HG02973 (cell line): ENCODE results near the gene DENND5B.
"Not testable (repeated sequence)": the region's sequence is repeated elsewhere in the genome, so short reads cannot be mapped to it uniquely, and the experiment has no call there.

Experiments used
- ATAC-seq: cut with Tn5 transposase; IDR thresholded peaks from one replicate; pipeline ENCODE4 v1.9.1; 2021; ENCODE audit warnings: moderate library complexity; ENCODE audit not compliant: unreplicated experiment

The DENND5B gene

DNA sequence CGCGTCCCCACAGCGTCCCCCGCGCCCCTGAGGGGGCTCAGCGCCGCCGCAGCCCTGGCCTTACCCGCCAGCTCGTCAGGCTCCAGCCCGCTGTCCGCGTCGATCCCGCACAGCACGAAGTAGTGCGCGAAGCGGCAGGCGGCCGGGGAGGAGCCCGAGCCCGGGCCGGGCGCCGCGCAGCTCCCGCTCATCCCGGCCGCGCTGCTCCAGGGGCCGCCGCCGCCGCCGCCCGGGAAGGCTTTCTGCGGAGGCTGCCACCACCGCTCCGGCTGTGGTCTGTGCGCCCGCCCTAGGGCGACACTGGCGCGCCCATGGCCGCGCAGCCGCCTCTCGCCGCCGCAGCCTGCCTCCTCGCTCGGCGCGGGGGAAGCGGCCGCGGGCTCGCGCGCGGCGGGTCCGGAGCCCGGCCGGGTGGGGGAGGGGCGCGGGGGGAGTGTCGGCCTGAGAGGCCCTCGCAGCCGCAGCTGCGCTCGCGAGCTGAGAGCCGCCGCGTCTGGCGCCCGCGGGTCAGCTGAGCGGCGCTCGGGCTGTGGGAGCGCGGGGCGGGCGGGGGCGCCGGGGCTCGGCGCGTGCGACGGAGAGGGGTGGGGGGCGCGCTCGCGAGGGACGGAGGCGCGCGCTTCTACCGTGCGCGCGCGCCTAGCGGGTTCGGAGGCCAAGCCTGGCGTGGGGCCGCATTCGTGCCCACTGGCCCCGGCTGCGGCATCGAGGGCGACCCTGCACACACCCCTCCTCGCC is at the start of gene DENND5B:
Gene DENND5B, minus strand, starts transcription at position 495 of the 738 bp plus-strand sequence. Its CDS starts 304 bp downstream, at position 191.
- ATAC-seq, result peak; percentile 46

GRCh38 chr12:31634620-31635019 is 43.7 kb upstream of the DENND5B start:
- ATAC-seq, result no peak

GRCh38 chr12:31633464-31633863 is 42.5 kb upstream of the DENND5B start:
- no peak for ATAC-seq

DNA sequence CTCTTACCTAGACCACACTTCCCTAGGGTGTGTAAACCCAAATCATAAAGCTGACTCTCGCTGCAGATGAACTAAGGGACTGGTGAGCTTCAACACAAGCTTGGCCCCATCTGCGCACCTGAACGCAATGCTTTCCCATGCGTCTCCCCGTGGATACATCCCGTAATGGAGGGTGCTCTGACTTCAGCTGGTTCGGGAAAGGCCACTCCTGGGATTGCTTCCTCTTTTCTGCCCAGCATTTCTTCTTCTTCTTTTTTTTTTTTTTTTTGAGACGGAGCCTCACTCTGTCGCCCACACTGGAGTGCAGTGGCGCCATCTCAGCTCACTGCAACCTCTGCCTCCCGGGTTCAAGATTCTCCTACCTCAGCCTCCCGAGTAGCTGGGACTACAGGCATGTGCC is 40.9 kb upstream of the DENND5B start:
- ATAC-seq, result no peak

DNA sequence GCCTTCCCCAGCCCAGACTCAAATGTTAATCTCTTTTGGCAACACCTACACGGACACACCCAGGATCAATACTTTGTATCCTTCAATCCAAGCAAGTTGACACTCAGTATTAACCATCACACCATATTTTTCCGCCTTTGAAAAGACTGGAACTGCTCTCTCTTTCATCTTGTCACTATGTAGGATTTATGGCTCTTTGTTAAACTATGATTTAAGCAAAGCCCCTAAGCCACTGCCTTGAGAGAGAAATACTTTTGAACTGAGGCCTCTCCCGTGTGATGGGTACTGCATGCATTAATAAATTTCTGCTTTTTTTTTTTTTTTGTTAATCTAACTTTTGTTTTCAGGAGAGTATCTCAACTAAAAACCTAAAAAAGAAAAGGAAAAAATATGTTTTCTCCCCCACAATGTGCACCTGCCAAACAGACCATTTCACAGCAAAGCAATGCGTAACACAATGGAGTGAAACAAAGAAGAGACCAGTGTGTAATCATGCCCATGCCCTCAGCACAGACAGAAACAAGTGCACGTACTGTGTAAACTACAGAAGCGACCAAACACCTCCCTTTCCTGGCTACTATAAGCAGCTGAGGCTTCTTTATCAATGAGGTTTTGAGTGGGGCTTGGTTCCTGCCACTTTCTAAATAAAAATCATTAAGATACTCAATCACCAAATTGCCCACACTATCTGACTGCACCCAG is 40.2 kb upstream of the DENND5B start:
- ATAC-seq, result no peak

GRCh38 chr12:31629756-31630732 is 39.1 kb upstream of the DENND5B start:
- no peak for ATAC-seq

DNA sequence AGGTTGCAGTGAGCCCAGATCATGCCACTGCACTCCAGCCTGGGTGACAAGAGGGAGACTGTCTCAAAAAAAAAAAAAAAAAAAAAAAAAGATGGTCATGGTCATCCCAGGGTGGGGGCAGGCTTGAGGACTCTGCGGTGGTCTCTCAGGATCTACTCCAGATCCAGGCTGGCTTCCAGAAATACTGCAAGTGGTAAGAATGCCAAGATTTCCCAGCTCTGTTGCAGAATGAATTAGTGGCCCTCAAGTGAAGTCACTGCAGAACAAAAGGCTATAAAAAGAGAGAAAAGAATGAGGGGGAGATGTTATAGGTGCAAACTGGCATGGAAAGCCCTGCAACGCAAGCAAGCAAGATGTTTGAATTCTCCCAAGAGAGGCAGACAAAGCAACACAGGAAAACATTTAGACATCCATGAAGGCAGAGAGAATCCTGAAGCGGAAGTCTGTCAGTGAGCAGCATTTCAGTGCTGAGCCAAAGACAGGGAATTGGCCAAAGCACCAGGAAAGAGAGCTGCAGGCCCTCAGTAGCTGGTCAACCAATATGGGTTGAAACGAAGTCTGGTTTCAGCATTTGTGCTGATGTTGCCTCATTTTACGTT is 36.6 kb upstream of the DENND5B start:
- ATAC-seq, result no peak

DNA sequence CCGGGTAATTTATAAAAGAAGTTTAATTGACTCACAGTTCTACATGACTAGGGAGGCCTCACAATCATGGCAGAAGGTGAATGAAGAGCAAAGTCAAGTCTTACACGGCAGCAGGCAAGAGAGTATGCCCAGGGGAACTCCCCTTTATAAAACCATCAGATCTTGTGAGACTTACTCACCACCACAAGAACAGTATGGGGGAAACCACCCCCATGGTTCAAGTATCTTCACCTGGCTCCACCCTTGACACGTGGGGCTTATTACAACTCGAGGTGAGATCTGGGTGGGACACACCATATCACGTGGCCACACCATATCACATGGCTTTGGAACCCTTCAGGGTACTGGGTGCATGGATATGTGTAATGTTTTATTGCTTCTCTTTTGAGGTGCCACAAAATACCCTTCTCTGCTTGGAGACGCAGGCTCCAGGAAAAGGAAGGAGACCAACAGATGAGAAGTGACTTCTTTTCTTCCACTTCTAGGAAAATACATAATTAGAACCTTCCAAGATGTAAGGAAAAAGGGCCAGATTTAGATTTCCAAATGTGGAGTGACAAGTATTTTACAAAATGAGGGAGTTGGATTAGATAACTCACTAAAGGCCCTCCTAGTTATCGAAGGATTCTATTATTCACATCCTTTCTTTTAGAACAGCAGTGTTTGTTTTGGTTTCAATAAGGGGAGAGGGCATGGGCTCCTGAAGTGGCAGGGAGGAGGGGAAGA is 35.5 kb upstream of the DENND5B start:
- ATAC-seq, result no peak

DNA sequence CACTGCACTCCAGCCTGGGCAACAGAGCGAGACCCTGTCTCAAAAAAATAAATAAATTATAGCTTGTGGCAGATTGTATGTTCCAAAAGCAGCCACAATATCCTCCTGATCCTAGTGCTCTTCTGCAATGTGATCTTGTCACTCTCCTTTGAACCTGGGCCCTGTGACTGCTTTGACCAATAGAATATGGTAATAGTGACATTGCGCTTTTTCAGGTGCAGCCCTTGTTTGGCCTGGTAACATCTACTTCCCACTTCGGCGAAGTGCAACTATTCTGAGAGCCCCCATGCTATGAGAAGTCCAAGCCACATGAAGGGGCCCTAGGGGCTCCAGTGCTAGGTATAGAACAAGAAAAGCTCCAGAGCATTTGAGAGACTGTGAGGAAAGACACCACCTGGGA is 31.1 kb upstream of the DENND5B start:
- ATAC-seq, result no peak

GRCh38 chr12:31620311-31620710 is 29.4 kb upstream of the DENND5B start:
- no peak for ATAC-seq

DNA sequence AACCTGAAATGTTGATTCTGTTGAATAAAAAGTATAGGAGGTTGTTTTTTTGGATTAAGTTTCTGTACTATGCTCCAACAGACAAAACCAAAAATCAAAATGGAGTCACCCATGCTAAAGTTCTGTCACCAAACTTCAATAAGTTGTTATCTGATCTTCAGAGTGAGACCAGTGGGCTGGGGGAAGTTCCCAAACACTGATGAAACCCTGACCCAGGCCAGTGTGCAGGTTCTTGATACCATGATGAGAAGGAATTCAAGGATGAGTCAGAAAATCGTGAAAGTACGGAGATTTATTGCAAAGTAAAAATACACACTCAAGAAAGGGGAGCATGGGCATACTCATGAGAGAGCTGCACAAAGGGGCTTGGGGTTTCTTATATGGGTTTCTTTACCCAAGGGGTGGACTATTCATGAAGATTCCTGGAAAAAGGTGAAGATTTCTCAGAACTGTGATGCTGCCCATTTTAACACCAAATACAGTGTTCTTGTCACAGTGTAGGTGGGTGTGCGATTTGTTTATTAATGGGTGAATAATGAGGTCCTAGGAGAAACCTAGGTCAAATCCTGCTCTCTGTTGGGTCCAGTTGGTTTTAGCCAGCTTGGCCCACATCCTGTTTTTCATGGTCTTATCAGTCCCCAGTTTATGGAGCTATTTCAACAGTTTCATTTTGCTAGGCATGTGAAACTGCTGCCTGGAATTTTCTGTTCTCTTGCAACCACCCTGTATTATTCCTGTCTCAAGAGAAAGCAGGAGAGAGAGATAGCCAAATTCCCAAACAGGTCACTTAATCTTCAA is 27.5 kb upstream of the DENND5B start:
- no peak for ATAC-seq

GRCh38 chr12:31612819-31613218 is 21.9 kb upstream of the DENND5B start:
- no peak for ATAC-seq

- not testable (repeated sequence) for ATAC-seq
Measured at GRCh38 chr12:31608299-31608698, 17.4 kb upstream of the DENND5B start.

- no peak for ATAC-seq
Measured at GRCh38 chr12:31605531-31605930, 14.6 kb upstream of the DENND5B start.

- peak; percentile 91 for ATAC-seq
Measured at GRCh38 chr12:31603546-31604009, 12.6 kb upstream of the DENND5B start.

DNA sequence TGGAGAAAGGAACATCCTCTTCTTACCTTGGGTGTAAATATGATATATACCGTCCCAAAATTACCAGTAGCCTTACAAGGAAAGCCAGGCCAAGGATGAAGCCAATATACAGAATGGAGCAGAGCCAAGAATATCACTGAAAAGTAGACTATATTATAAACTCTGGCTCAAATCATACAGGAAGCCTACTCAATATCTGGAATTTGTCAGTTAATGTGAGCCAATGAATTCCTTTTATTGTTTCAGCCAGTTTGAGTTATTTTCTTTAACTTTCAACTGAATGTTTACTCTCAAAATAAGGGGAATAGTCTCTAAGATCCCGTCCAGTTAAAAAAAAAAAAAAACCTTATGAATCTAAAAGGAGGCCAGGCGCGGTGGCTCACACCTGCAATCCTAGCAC is 9.8 kb upstream of the DENND5B start:
- ATAC-seq, result no peak

GRCh38 chr12:31600252-31600651 is 9.3 kb upstream of the DENND5B start:
- ATAC-seq, result no peak

DNA sequence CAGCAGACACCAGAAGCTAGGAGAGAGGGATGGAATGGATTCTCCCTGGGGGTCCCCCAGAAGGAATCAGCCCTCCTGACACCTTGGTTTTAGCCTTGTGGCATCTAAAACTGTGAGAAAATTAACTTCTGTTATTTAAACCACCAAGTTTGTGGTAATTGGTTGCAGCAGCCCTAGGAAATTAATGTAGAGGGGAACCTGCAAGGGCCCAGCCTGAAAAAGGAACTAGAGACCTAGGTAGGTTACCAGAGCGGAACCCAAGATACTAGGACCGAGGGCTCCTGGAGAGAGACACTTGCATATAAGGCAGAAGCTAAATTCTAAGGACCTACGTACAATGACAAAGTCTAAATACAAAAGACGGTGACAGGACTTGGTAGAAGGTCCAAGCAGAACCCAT is 8.1 kb upstream of the DENND5B start:
- peak; percentile 42 for ATAC-seq

- no peak for ATAC-seq
Measured at GRCh38 chr12:31597066-31597465, 6.1 kb upstream of the DENND5B start.
